Measurements from ENCODE around the gene TRIAP1.

GRCh38 chr12:120394483-120395367 is 51.5 kb downstream of the TRIAP1 start:
- TF ChIP-seq CTCF (IDR thresholded peaks at IDR 0.05), result no peak
- TF ChIP-seq POLR2A (IDR thresholded peaks at IDR 0.05), result peak in 1 of 4 donors; percentile 56
- TF ChIP-seq POLR2AphosphoS5 (IDR thresholded peaks at IDR 0.05), result peak in 1 of 2 donors; percentile 20
